H1 (cell line): ENCODE measurements around the gene SRM. TPM values are rescaled to one million over a fixed set of nuclear protein-coding genes. Genes with fewer than 3 reads are reported as not detected.

Source experiments
- CTCF ChIA-PET: fragments of 300-600 bp; sonication (Branson Sonifier 250); formaldehyde crosslinking; loops from one replicate; lab custom pipeline; 2021; ENCODE audit not compliant: partially characterized antibody; lab: Charles Lee
- POLR2A ChIA-PET: fragments of 300-600 bp; sonication (Branson Sonifier 250); formaldehyde crosslinking; loops from one replicate; lab custom pipeline; 2021; ENCODE audit warnings: inconsistent platforms; ENCODE audit not compliant: partially characterized antibody; lab: Charles Lee
- DNase-seq, 2 experiments: peaks; one replicate each; pipeline versions ENCODE4 v3.0.0 to v3.0.0-alpha.2; 2010 to 2022; ENCODE audit warnings: low spot score in 2 of 2, low read depth in 1 of 2, mixed read lengths in 1 of 2
- FAIRE-seq: peaks from 2 replicates; lab custom pipeline; 2011; peaks lifted over from hg19 to GRCh38; lab: Jason Lieb, UNC
- H2AFZ ChIP-seq: 2 replicates; pipeline ENCODE4 v1.8.1; 2012; ENCODE audit warnings: low read length, inconsistent platforms
- H2AK5ac ChIP-seq: 2 replicates; pipeline ENCODE4 v1.6.1; 2013; ENCODE audit warnings: low read depth, low read length
- H2BK120ac ChIP-seq: replicated peaks from 2 replicates; pipeline ENCODE3; 2013; ENCODE audit warnings: low read depth, low read length, inconsistent platforms
- H2BK12ac ChIP-seq: 2 replicates; pipeline ENCODE4 v1.6.1; 2013; ENCODE audit warnings: low read depth, low read length
- H2BK15ac ChIP-seq: 2 replicates; pipeline ENCODE4 v1.6.1; 2013; ENCODE audit warnings: low read length
- H2BK20ac ChIP-seq: 2 replicates; pipeline ENCODE4 v1.6.1; 2013; ENCODE audit warnings: low read length
- H2BK5ac ChIP-seq: 2 replicates; pipeline ENCODE4 v1.6.1; 2013; ENCODE audit warnings: low read depth, low read length
- H3K14ac ChIP-seq: 2 replicates; pipeline ENCODE4 v1.6.1; 2013; ENCODE audit warnings: inconsistent platforms; ENCODE audit not compliant: insufficient read length
- H3K18ac ChIP-seq: 2 replicates; pipeline ENCODE4 v1.6.1; 2013; ENCODE audit warnings: low read length; ENCODE audit errors: extremely low read depth
- H3K23ac ChIP-seq: 2 replicates; pipeline ENCODE4 v1.6.1; 2013; ENCODE audit warnings: inconsistent platforms; ENCODE audit not compliant: insufficient read length
- H3K23me2 ChIP-seq: 2 replicates; pipeline ENCODE4 v1.6.1; 2013; ENCODE audit warnings: low read depth, low read length
- H3K27ac ChIP-seq: 2 replicates; pipeline ENCODE4 v1.6.1; 2011; ENCODE audit warnings: low read depth, low read length, inconsistent platforms
- H3K27me3 ChIP-seq, 4 experiments: replicated peaks in 1 of 4; 1 replicate in 1 of 4; 2 replicates in 3 of 4; pipeline versions ENCODE4 v1.6.1 to v1.8.1; 2011 to 2013; ENCODE audit warnings: low read length in 3 of 4, mild to moderate bottlenecking in 3 of 4, inconsistent platforms in 2 of 4, mixed read lengths in 2 of 4, moderate library complexity in 1 of 4; ENCODE audit not compliant: control insufficient read depth in 3 of 4, insufficient read depth in 3 of 4; ENCODE audit errors: extremely low read depth in 1 of 4
- H3K36me3 ChIP-seq, 4 experiments: 2 replicates each; pipeline versions ENCODE4 v1.6.1 to v1.8.1; 2011 to 2013; ENCODE audit warnings: mild to moderate bottlenecking in 4 of 4, low read length in 3 of 4, moderate library complexity in 2 of 4, control low read depth in 1 of 4, inconsistent platforms in 1 of 4; ENCODE audit not compliant: insufficient read depth in 4 of 4, control insufficient read depth in 2 of 4
- H3K4ac ChIP-seq: replicated peaks from 2 replicates; pipeline ENCODE3; 2013; ENCODE audit warnings: low read length, low read depth, mixed read lengths, inconsistent platforms; ENCODE audit not compliant: insufficient read length
- H3K4me1 ChIP-seq, 4 experiments: replicated peaks in 1 of 4; 1 replicate in 1 of 4; 2 replicates in 3 of 4; pipeline versions ENCODE4 v1.6.1 to v1.8.1; 2011 to 2013; ENCODE audit warnings: low read length in 3 of 4, inconsistent platforms in 2 of 4, mixed read lengths in 1 of 4; ENCODE audit not compliant: insufficient read depth in 4 of 4, control insufficient read depth in 3 of 4
- H3K4me2 ChIP-seq, 2 experiments: 2 replicates each; pipeline versions ENCODE4 v1.6.1 to v1.8.1; 2011 to 2013; ENCODE audit warnings: low read depth in 2 of 2, low read length in 2 of 2, control low read depth in 1 of 2, inconsistent platforms in 1 of 2, mild to moderate bottlenecking in 1 of 2; ENCODE audit not compliant: insufficient read depth in 1 of 2
- H3K4me3 ChIP-seq, 4 experiments: fragments of 200-600, 300-600 bp in 1 of 4; sonication (generic), shearing (Covaris generic), sonication (Bioruptor Twin) in 1 of 4; 2 replicates each; pipeline versions ENCODE4 v1.5.1 to v1.8.1; 2011 to 2016; ENCODE audit warnings: low read length in 4 of 4, low read depth in 3 of 4, control low read depth in 2 of 4, inconsistent platforms in 2 of 4, mild to moderate bottlenecking in 2 of 4, mixed read lengths in 1 of 4, moderate library complexity in 1 of 4; ENCODE audit not compliant: insufficient read depth in 2 of 4; ENCODE audit errors: extremely low read depth in 1 of 4
- H3K56ac ChIP-seq: replicated peaks from 2 replicates; pipeline ENCODE3; 2013; ENCODE audit warnings: low read depth, mild to moderate bottlenecking, mixed read lengths, low read length, inconsistent platforms; ENCODE audit not compliant: insufficient read length
- H3K79me1 ChIP-seq: 2 replicates; pipeline ENCODE4 v1.6.1; 2013; ENCODE audit warnings: low read depth, low read length, control low read depth
- H3K79me2 ChIP-seq, 2 experiments: 2 replicates each; pipeline versions ENCODE4 v1.6.1 to v1.8.1; 2012 to 2013; ENCODE audit warnings: low read length in 2 of 2, mild to moderate bottlenecking in 2 of 2, inconsistent platforms in 1 of 2; ENCODE audit not compliant: insufficient read depth in 2 of 2, control insufficient read depth in 1 of 2
- H3K9ac ChIP-seq, 4 experiments: replicated peaks in 1 of 4; 1 replicate in 1 of 4; 2 replicates in 3 of 4; pipeline versions ENCODE4 v1.6.1 to v1.8.1; 2011 to 2013; ENCODE audit warnings: low read depth in 3 of 4, low read length in 3 of 4, control low read depth in 2 of 4, mild to moderate bottlenecking in 2 of 4, moderate library complexity in 2 of 4, inconsistent platforms in 1 of 4; ENCODE audit errors: extremely low read depth in 1 of 4
- H3K9me3 ChIP-seq, 2 experiments: 2 replicates each; pipeline versions ENCODE4 v1.6.1 to v1.8.1; 2012 to 2013; ENCODE audit warnings: mild to moderate bottlenecking in 2 of 2, moderate library complexity in 2 of 2, control low read depth in 1 of 2, inconsistent platforms in 1 of 2, low read depth in 1 of 2, low read length in 1 of 2, mixed read lengths in 1 of 2; ENCODE audit not compliant: insufficient read depth in 2 of 2
- H4K20me1 ChIP-seq, 2 experiments: replicated peaks in 1 of 2; 2 replicates each; pipeline versions ENCODE3 to v1.8.1; 2011 to 2013; ENCODE audit warnings: inconsistent platforms in 2 of 2, low read length in 2 of 2, mild to moderate bottlenecking in 1 of 2; ENCODE audit not compliant: insufficient read depth in 2 of 2, control insufficient read depth in 1 of 2
- H4K5ac ChIP-seq: 2 replicates; pipeline ENCODE4 v1.6.1; 2013; ENCODE audit warnings: low read length, low read depth, mixed read lengths, inconsistent platforms; ENCODE audit not compliant: insufficient read length
- H4K8ac ChIP-seq: 2 replicates; pipeline ENCODE4 v1.8.0; 2013; ENCODE audit warnings: mild to moderate bottlenecking, moderate library complexity, low read length, inconsistent platforms; ENCODE audit not compliant: insufficient read depth; ENCODE audit errors: extremely low read depth
- H4K91ac ChIP-seq: replicated peaks from 2 replicates; pipeline ENCODE3; 2013; ENCODE audit warnings: low read length, mixed read lengths, inconsistent platforms; ENCODE audit not compliant: insufficient read length
- CEBPB ChIP-seq: IDR thresholded peaks from 2 replicates; pipeline ENCODE4 v1.6.1; 2012; ENCODE audit warnings: low read depth, low read length
- CREB1 ChIP-seq: IDR thresholded peaks from 2 replicates; pipeline ENCODE4 v1.6.1; 2012; ENCODE audit warnings: inconsistent platforms
- CTBP2 ChIP-seq: IDR thresholded peaks from 2 replicates; pipeline ENCODE4 v1.7.0; 2011; ENCODE audit warnings: borderline replicate concordance, mild to moderate bottlenecking, moderate library complexity, mixed read lengths, low read length; ENCODE audit not compliant: insufficient read depth, insufficient read length
- HDAC2 ChIP-seq, 2 experiments: fragments of 300-600 bp in 1 of 2; sonication (generic) in 1 of 2; IDR thresholded peaks; 2 replicates each; pipeline ENCODE4 v1.6.1; 2011 to 2012; ENCODE audit warnings: low read depth in 2 of 2, low read length in 2 of 2, mild to moderate bottlenecking in 2 of 2, moderate library complexity in 2 of 2, borderline replicate concordance in 1 of 2, inconsistent platforms in 1 of 2
- HDAC6 ChIP-seq: IDR thresholded peaks from one replicate; pipeline ENCODE4 v1.7.1; 2012; ENCODE audit warnings: low read depth, mild to moderate bottlenecking, inconsistent platforms, low read length, moderate library complexity
- RAD21 ChIP-seq, 2 experiments: IDR thresholded peaks in 1 of 2; conservative IDR thresholded peaks in 1 of 2; 2 replicates each; pipeline ENCODE4 v1.6.1; 2011; ENCODE audit warnings: low read depth in 2 of 2, low read length in 2 of 2, improper control_type of control experiment in 1 of 2, inconsistent platforms in 1 of 2, mild to moderate bottlenecking in 1 of 2, moderate library complexity in 1 of 2
- SAP30 ChIP-seq: fragments of 300-600 bp; sonication (generic); IDR thresholded peaks from 2 replicates; pipeline ENCODE4 v1.7.1; 2012; ENCODE audit warnings: low read length, moderate library complexity, mild to moderate bottlenecking, inconsistent platforms; ENCODE audit not compliant: insufficient read depth, insufficient replicate concordance
- SIX5 ChIP-seq: IDR thresholded peaks from 2 replicates; pipeline ENCODE4 v1.6.1; 2011; ENCODE audit warnings: mild to moderate bottlenecking, low read depth, low read length
- SP1 ChIP-seq: IDR thresholded peaks from 2 replicates; pipeline ENCODE4 v1.6.1; 2011; ENCODE audit warnings: low read depth, low read length
- SP4 ChIP-seq: IDR thresholded peaks from 2 replicates; pipeline ENCODE4 v1.6.1; 2012; ENCODE audit warnings: low read length, inconsistent platforms
- SUZ12 ChIP-seq: fragments of 200-600 bp; sonication (generic); IDR thresholded peaks from 2 replicates; pipeline ENCODE4 v1.6.1; 2012; ENCODE audit warnings: mild to moderate bottlenecking, inconsistent platforms, low read length, moderate library complexity, mixed read lengths
- TBP ChIP-seq: IDR thresholded peaks from 2 replicates; pipeline ENCODE4 v1.6.1; 2011; ENCODE audit warnings: low read depth, low read length, improper control_type of control experiment
- WGBS, 2 experiments: shearing (Covaris generic) in 1 of 2; methylation state at CpG; one replicate each; pipeline versions ENCODE4 v1.1.6 to v1.1.7; 2013 to 2015; ENCODE audit warnings: low lambda C conversion rate in 2 of 2, mixed read lengths in 2 of 2, inconsistent platforms in 1 of 2, low coverage in 1 of 2, missing lambda C conversion rate in 1 of 2; ENCODE audit not compliant: insufficient replicate concordance in 2 of 2, insufficient coverage in 1 of 2, insufficient read length in 1 of 2; ENCODE audit errors: extremely low coverage in 1 of 2, missing lambda C conversion rate in 1 of 2; 5-methylcytosine and 5-hydroxymethylcytosine counted together
- polyA plus RNA-seq, 7 experiments: library from polyadenylated mRNA; depleted of rRNA in 3 of 7; stranded (reverse) in 5 of 7; unstranded in 2 of 7; fragments of >200 nt in 5 of 7; fragments of 200-250 nt in 2 of 7; gene quantifications; 1 replicate in 5 of 7; 2 replicates in 1 of 7; 4 replicates in 1 of 7; pipeline versions ENCODE4 v1.2.1 to v1.2.3, GENCODE V29; 2011 to 2013; ENCODE audit warnings: missing spikeins in 2 of 7, mixed read lengths in 2 of 7
- total RNA-seq: library from RNA; stranded (reverse); fragmentation: NEBNext Ultra II Directional; extraction: Animal tissue kit (Norgen Biotek cat#: 25700); gene quantifications from 2 replicates; pipeline ENCODE4 v1.2.1, GENCODE V29; 2021
- TF ChIP-seq, protein P1 (sequence below): IDR thresholded peaks from 2 replicates; pipeline ENCODE4 v1.6.1; 2011; ENCODE audit warnings: low read depth, mild to moderate bottlenecking, low read length; ENCODE audit not compliant: insufficient read depth

SRM gene
- total and polyA plus RNA-seq, 2 of the 8 experiments (the other 6 are each of a cell fraction or from before 2014, with no cell fraction given), result 110 to 208 TPM

DNA sequence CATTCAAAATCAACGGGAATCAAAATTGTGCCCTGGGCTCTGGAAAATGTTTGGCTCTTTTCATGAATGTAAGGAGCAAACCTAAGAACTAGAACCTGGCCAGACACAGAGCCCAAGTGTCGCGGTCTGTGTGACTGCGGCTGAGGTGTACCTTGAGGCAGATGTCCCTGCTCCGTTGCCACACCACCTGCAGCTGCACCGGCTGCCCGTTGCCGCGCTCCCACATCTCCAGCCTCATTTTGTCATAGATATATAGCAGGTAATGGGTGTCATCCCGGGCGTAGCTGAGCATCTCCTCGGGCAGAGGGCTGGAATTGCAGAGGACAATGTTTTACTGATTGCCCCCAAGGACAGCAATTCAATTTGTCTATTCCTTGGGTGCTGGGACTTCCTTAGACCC is 21.1 kb upstream of the SRM start:
- H2BK12ac ChIP-seq, result no peak overlapping the region
- no peaks in the 10 kb centered on the region for H3K27me3 ChIP-seq
- no peak overlapping the region for H3K4me2 ChIP-seq
- H2BK20ac ChIP-seq, result no peak overlapping the region
- no peaks in the 10 kb centered on the region for H3K4me1 ChIP-seq
- H3K36me3 ChIP-seq, result peaks cover 32 to 66% (median 57%) of the 10 kb centered on the region in 4 experiments
- no peak overlapping the region for H2AFZ ChIP-seq
- DNase-seq, result no peak
- no peak overlapping the region for H4K8ac ChIP-seq
- no peak overlapping the region for H2BK15ac ChIP-seq
- no peak overlapping the region for H3K4ac ChIP-seq
- no peak overlapping the region for H3K14ac ChIP-seq
- no peak overlapping the region for H4K5ac ChIP-seq
- no peak overlapping the region for H2AK5ac ChIP-seq
- no peak overlapping the region for H3K23ac ChIP-seq
- H3K23me2 ChIP-seq, result no peaks in the 10 kb centered on the region; the same call in 1 of the 2 replicates
- CTCF ChIA-PET, result interaction anchor here (0.6 to 7.0 kb wide), 8 partner anchors 8 to 171 kb away, joined by 3 to 46 read pairs (median 4); no protein-coding TSS in a partner anchor
- no peak overlapping the region for H3K9ac ChIP-seq
- no peaks in the 10 kb centered on the region for H3K79me2 ChIP-seq
- WGBS, 2 experiments, result 86% methylated on average over 12 of the region's 12 CpGs; no CpG with 5 or more reads in 1 of the 2 experiments
- H3K18ac ChIP-seq, result no peak overlapping the region
- H3K9me3 ChIP-seq, result no peaks in the 10 kb centered on the region
- no peak overlapping the region for H4K91ac ChIP-seq
- POLR2A ChIA-PET, result interaction anchor here (1.0 to 3.1 kb wide), 4 partner anchors 10 to 58 kb away, joined by 3 to 11 read pairs (median 4); no protein-coding TSS in a partner anchor
- H3K56ac ChIP-seq, result no peak overlapping the region
- H2BK5ac ChIP-seq, result no peak overlapping the region
- FAIRE-seq, result no peak
- no peak overlapping the region for H3K27ac ChIP-seq
- no peak overlapping the region for H3K4me3 ChIP-seq
- H3K79me1 ChIP-seq, result no peaks in the 10 kb centered on the region
- H4K20me1 ChIP-seq, result peaks cover 0 to 7% of the 10 kb centered on the region in 2 experiments
- no peak overlapping the region for H2BK120ac ChIP-seq
- TF ChIP-seq RAD21 (IDR thresholded peaks at IDR 0.05 in 1 of 2, conservative IDR thresholded peaks at IDR 0.05 in 1 of 2; ENCODE audit: low read depth in 2 of 2, low read length in 2 of 2) (no peak), CTBP2 (no peak), HDAC2 (IDR thresholded peaks at IDR 0.05; ENCODE audit: borderline replicate concordance in 1 of 2, low read depth in 2 of 2, low read length in 2 of 2) (no peak), SP4 (no peak), HDAC6 (no peak), CEBPB (no peak), CREB1 (no peak), SIX5 (no peak), TBP (no peak), SUZ12 (no peak), SAP30 (no peak), SP1 (no peak)
- TF ChIP-seq, protein P1, sequence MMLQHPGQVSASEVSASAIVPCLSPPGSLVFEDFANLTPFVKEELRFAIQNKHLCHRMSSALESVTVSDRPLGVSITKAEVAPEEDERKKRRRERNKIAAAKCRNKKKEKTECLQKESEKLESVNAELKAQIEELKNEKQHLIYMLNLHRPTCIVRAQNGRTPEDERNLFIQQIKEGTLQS, result no peak
